ENCODE results near the gene LRRTM4.

- no peak for TF ChIP-seq CTCF (IDR thresholded peaks at IDR 0.05; ENCODE audit: low read length)
- TF ChIP-seq EZH2 (IDR thresholded peaks at IDR 0.05; ENCODE audit: borderline replicate concordance, low read length) = no peak
Observed at GRCh38 chr2:77519888-77520506, 2.2 kb downstream of the LRRTM4 start.

All from OCI-LY1 (cell line).